Endothelial cell of umbilical vein (primary cell): ENCODE measurements around the gene FHIT. TPM values are rescaled to one million over a fixed set of nuclear protein-coding genes. Genes with fewer than 3 reads are reported as not detected.

Experiments
- BruUV-seq: library from RNA; stranded (reverse); fragments of 400-500 nt; replicated peaks from 2 replicates; lab custom pipeline; 2021; lab: Mats Ljungman, UMichigan
- CTCF ChIA-PET: fragments of 300-600, 350-600 bp; sonication (Branson Sonifier 250); formaldehyde crosslinking; loops from one replicate; lab custom pipeline; 2021; ENCODE audit warnings: antibody characterized with exemption, inconsistent platforms; lab: Charles Lee
- POLR2A ChIA-PET: fragments of 300-600, 350-600 bp; sonication (Branson Sonifier 250); formaldehyde crosslinking; loops from one replicate; lab custom pipeline; 2021; ENCODE audit warnings: antibody characterized with exemption, inconsistent platforms; lab: Charles Lee
- DNase-seq: peaks from one replicate; pipeline ENCODE4 v3.0.0-alpha.2; 2011; ENCODE audit warnings: low read depth, low spot score
- FAIRE-seq: peaks from 2 replicates; lab custom pipeline; 2011; peaks lifted over from hg19 to GRCh38; lab: Jason Lieb, UNC
- H2AFZ ChIP-seq: 2 replicates; pipeline ENCODE4 v1.6.0; 2012; ENCODE audit warnings: low read depth, low read length, control low read depth, inconsistent platforms
- H3K27ac ChIP-seq: 2 replicates; pipeline ENCODE4 v1.5.1; 2011; ENCODE audit warnings: low read depth, mild to moderate bottlenecking, control low read depth, low read length, moderate library complexity; ENCODE audit not compliant: insufficient read depth
- H3K27me3 ChIP-seq, 2 experiments: 2 replicates each; pipeline versions ENCODE4 v1.6.0 to v1.6.1; 2011; ENCODE audit warnings: low read length in 2 of 2, mixed read lengths in 1 of 2; ENCODE audit not compliant: control insufficient read depth in 2 of 2, insufficient read depth in 2 of 2
- H3K36me3 ChIP-seq, 2 experiments: 2 replicates in 1 of 2; 3 replicates in 1 of 2; pipeline ENCODE4 v1.5.1; 2011; ENCODE audit warnings: low read length in 2 of 2, mild to moderate bottlenecking in 1 of 2, moderate library complexity in 1 of 2; ENCODE audit not compliant: control insufficient read depth in 2 of 2, insufficient read depth in 2 of 2; ENCODE audit errors: extremely low read depth in 1 of 2
- H3K4me1 ChIP-seq: 3 replicates; pipeline ENCODE4 v1.5.1; 2011; ENCODE audit warnings: mild to moderate bottlenecking, low read length; ENCODE audit not compliant: control insufficient read depth, insufficient read depth; ENCODE audit errors: extremely low read depth
- H3K4me2 ChIP-seq: 2 replicates; pipeline ENCODE4 v1.6.1; 2011; ENCODE audit warnings: low read length, control low read depth, mixed read lengths; ENCODE audit not compliant: insufficient read depth
- H3K4me3 ChIP-seq, 3 experiments: fragments of 200-600 bp in 1 of 3; sonication (generic), shearing (Covaris generic) in 1 of 3; replicated peaks in 1 of 3; 2 replicates each; pipeline ENCODE4 v1.5.1; 2011 to 2016; ENCODE audit warnings: control low read depth in 3 of 3, low read length in 3 of 3, mild to moderate bottlenecking in 2 of 3, inconsistent platforms in 1 of 3, low read depth in 1 of 3, moderate library complexity in 1 of 3; ENCODE audit not compliant: insufficient read depth in 1 of 3
- H3K79me2 ChIP-seq: 2 replicates; pipeline ENCODE4 v1.6.0; 2012; ENCODE audit warnings: low read length, inconsistent platforms; ENCODE audit not compliant: control insufficient read depth, insufficient read depth
- H3K9ac ChIP-seq: replicated peaks from 2 replicates; pipeline ENCODE3; 2011; ENCODE audit warnings: low read length, control low read depth; ENCODE audit not compliant: insufficient read depth; ENCODE audit errors: extremely low read depth
- H3K9me1 ChIP-seq: replicated peaks from 3 replicates; pipeline ENCODE4 v1.6.0; 2011; ENCODE audit warnings: mild to moderate bottlenecking, low read length; ENCODE audit not compliant: control insufficient read depth, insufficient read depth; ENCODE audit errors: extremely low read depth
- H3K9me3 ChIP-seq: replicated peaks from 2 replicates; pipeline ENCODE4 v1.5.1; 2012; ENCODE audit warnings: low read length, inconsistent platforms; ENCODE audit not compliant: control insufficient read depth, insufficient read depth
- H4K20me1 ChIP-seq: replicated peaks from 2 replicates; pipeline ENCODE3; 2011; ENCODE audit warnings: mild to moderate bottlenecking, low read length; ENCODE audit not compliant: control insufficient read depth, insufficient read depth; ENCODE audit errors: extremely low read depth
- CTCF ChIP-seq, 2 donors: IDR thresholded peaks; 1 replicate in 1 of 2; 2 replicates in 1 of 2; pipeline ENCODE4 v1.5.1; 2011; ENCODE audit warnings: low read length in 2 of 2, mild to moderate bottlenecking in 2 of 2, moderate library complexity in 2 of 2, control low read depth in 1 of 2, inconsistent platforms in 1 of 2, low read depth in 1 of 2; ENCODE audit not compliant: insufficient read depth in 1 of 2; ENCODE audit errors: extremely low read depth in 1 of 2
- EZH2 ChIP-seq: IDR thresholded peaks from 2 replicates; pipeline ENCODE4 v1.6.1; 2012; ENCODE audit warnings: borderline replicate concordance, low read depth, mild to moderate bottlenecking, moderate library complexity, low read length, inconsistent platforms; ENCODE audit not compliant: severe bottlenecking
- FOS ChIP-seq: IDR thresholded peaks from 2 replicates; pipeline ENCODE4 v1.6.1; 2011; ENCODE audit warnings: mild to moderate bottlenecking, low read length, moderate library complexity, borderline replicate concordance; ENCODE audit not compliant: insufficient read depth
- GATA2 ChIP-seq: IDR thresholded peaks from 2 replicates; pipeline ENCODE4 v1.7.0; 2011; ENCODE audit warnings: low read depth, mild to moderate bottlenecking, moderate library complexity, mixed read lengths, low read length; ENCODE audit not compliant: insufficient read length, insufficient read depth
- JUN ChIP-seq: IDR thresholded peaks from 2 replicates; pipeline ENCODE4 v1.6.1; 2011; ENCODE audit warnings: borderline replicate concordance, low read depth; ENCODE audit not compliant: insufficient read length, insufficient read depth
- MAX ChIP-seq: IDR thresholded peaks from 2 replicates; pipeline ENCODE4 v1.6.1; 2011; ENCODE audit not compliant: insufficient read depth, insufficient read length
- MYC ChIP-seq: IDR thresholded peaks from one replicate; pipeline ENCODE4 v1.6.1; 2011; ENCODE audit warnings: mild to moderate bottlenecking, low read depth, low read length
- POLR2A ChIP-seq: IDR thresholded peaks from 2 replicates; pipeline ENCODE4 v1.6.1; 2012; ENCODE audit warnings: low read depth, mild to moderate bottlenecking, control low read depth, low read length
- POLR2AphosphoS5 ChIP-seq: IDR thresholded peaks from 2 replicates; pipeline ENCODE4 v1.6.1; 2012; ENCODE audit warnings: low read depth, mild to moderate bottlenecking, control low read depth, low read length, moderate library complexity; ENCODE audit not compliant: insufficient read depth
- dilution Hi-C: fragments of 300-500 bp; cut with MboI; formaldehyde crosslinking; loops from one replicate; pipeline ENCODE4 v1.15.0; 2019; ENCODE audit warnings: low sequenced_read_pairs; ENCODE audit not compliant: extremely low pct_ligation_motif_present
- intact Hi-C: fragments of 100-400 bp; cut with micrococcal nuclease; formaldehyde crosslinking; loops from one replicate; pipeline ENCODE4 v1.10.0; 2022
- polyA plus RNA-seq, 4 experiments: library from polyadenylated mRNA; depleted of rRNA in 3 of 4; stranded (reverse) in 3 of 4; unstranded in 1 of 4; fragments of >200 nt; gene quantifications; 2 replicates each; pipeline versions ENCODE4 v1.2.1 to v1.2.3, GENCODE V29; 2011 to 2012; ENCODE audit warnings: missing spikeins in 1 of 4
- total RNA-seq: library from RNA; stranded (reverse); gene quantifications from 2 replicates; pipeline ENCODE4 v1.2.3, GENCODE V29; 2021

FHIT gene
- total and polyA plus RNA-seq, 2 donors (not counting 3 experiments of a cell fraction or from before 2014, with no cell fraction given), result 0.47 to 2.2 TPM

- Histone ChIP-seq H3K79me2 (no peaks in the 10 kb centered on the region), H3K9ac (no peak overlapping the region), H3K9me3 (no peaks in the 10 kb centered on the region), H3K27me3 (no peaks in the 10 kb centered on the region), H3K4me1 (no peaks in the 10 kb centered on the region), H3K27ac (no peak overlapping the region), H3K4me2 (no peak overlapping the region), H2AFZ (no peak overlapping the region), H3K9me1 (no peaks in the 10 kb centered on the region), H3K4me3 (no peak overlapping the region), H3K36me3 (no peaks in the 10 kb centered on the region), H4K20me1 (no peaks in the 10 kb centered on the region)
- ChIA-PET POLR2A (no interaction called here), CTCF (interaction anchor here (0.5 kb wide), 1 partner anchor 1206 kb away, joined by 3 read pairs; no protein-coding TSS in a partner anchor)
- DNase-seq (no peak), FAIRE-seq (no peak)
- no TSS peak for BruUV-seq
- intact Hi-C loops (no loop called here), dilution Hi-C loops (no loop called here)
- TF ChIP-seq GATA2, result no peak
- no peak for TF ChIP-seq JUN
- TF ChIP-seq EZH2, result no peak
- no peak for TF ChIP-seq MYC
- TF ChIP-seq POLR2A, result no peak
- TF ChIP-seq FOS, result no peak
- TF ChIP-seq MAX, result no peak
- no peak for TF ChIP-seq POLR2AphosphoS5
- no peak for TF ChIP-seq CTCF (IDR thresholded peaks at IDR 0.05; ENCODE audit: extremely low read depth in 1 of 2, insufficient read depth in 1 of 2, low read depth in 1 of 2, low read length in 2 of 2)
Measured at GRCh38 chr3:61008998-61009380, 242.3 kb downstream of the FHIT start.
